Left colon (tissue), 2 donors: ENCODE data around the gene UBL7. TPM values are rescaled to one million over a fixed set of nuclear protein-coding genes. Genes with fewer than 3 reads are reported as not detected.
A peak's percentile ranks its signal among the peaks of the same experiment; 100 is the strongest.
"Not testable (repeated sequence)": the region's sequence is repeated elsewhere in the genome, so short reads cannot be mapped to it uniquely, and the experiment has no call there.

Experiments
- ATAC-seq: fragments of 200-7000 bp; cut with Tn5 transposase; one replicate; pipeline ENCODE4 v1.9.1; 2020; ENCODE audit warnings: mild to moderate bottlenecking, moderate library complexity
- DNase-seq, 2 donors: peaks; one replicate each; pipeline ENCODE4 v3.0.0-alpha.2; 2020
- intact Hi-C, 2 donors: fragments of 100-400 bp; cut with DNase I in 1 of 2; cut with micrococcal nuclease in 1 of 2; formaldehyde crosslinking; loops; one replicate each; pipeline versions ENCODE4 v1.11.2 to v1.14.0; 2022; cut with DNase I, micrococcal nuclease
- long read RNA-seq: library from polyadenylated mRNA; unstranded; transcript quantifications from one replicate; pipeline ENCODE4 v2.0.0, GENCODE V29; 2021
- total RNA-seq, 2 donors: library from RNA; stranded (reverse); fragmentation: NEBNext Ultra II Directional; extraction: Animal tissue kit (Norgen Biotek cat#: 25700); gene quantifications; one replicate each; pipeline ENCODE4 v1.2.1, GENCODE V29; 2021
- donor health status: DM: no; HTN: no; CAD: no.
- donor health status: DM: yes; HTN: yes; CAD: no.

The UBL7 gene, protein sequence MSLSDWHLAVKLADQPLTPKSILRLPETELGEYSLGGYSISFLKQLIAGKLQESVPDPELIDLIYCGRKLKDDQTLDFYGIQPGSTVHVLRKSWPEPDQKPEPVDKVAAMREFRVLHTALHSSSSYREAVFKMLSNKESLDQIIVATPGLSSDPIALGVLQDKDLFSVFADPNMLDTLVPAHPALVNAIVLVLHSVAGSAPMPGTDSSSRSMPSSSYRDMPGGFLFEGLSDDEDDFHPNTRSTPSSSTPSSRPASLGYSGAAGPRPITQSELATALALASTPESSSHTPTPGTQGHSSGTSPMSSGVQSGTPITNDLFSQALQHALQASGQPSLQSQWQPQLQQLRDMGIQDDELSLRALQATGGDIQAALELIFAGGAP
- 10 to 100 TPM; 25.5 to 33.7 TPM for total RNA-seq
- long read RNA-seq, transcript UBL7-202 (11 exons, 1,427 nt): major isoform, 25 of 66 reads
- long read RNA-seq, transcript UBL7-201 (11 exons, 1,360 nt): minor isoform, 19 of 66 reads
- long read RNA-seq, partial matches to known transcripts: 7 of 66 reads
- long read RNA-seq, other reads (novel, unspliced or antisense): 15 of 66 reads

DNA sequence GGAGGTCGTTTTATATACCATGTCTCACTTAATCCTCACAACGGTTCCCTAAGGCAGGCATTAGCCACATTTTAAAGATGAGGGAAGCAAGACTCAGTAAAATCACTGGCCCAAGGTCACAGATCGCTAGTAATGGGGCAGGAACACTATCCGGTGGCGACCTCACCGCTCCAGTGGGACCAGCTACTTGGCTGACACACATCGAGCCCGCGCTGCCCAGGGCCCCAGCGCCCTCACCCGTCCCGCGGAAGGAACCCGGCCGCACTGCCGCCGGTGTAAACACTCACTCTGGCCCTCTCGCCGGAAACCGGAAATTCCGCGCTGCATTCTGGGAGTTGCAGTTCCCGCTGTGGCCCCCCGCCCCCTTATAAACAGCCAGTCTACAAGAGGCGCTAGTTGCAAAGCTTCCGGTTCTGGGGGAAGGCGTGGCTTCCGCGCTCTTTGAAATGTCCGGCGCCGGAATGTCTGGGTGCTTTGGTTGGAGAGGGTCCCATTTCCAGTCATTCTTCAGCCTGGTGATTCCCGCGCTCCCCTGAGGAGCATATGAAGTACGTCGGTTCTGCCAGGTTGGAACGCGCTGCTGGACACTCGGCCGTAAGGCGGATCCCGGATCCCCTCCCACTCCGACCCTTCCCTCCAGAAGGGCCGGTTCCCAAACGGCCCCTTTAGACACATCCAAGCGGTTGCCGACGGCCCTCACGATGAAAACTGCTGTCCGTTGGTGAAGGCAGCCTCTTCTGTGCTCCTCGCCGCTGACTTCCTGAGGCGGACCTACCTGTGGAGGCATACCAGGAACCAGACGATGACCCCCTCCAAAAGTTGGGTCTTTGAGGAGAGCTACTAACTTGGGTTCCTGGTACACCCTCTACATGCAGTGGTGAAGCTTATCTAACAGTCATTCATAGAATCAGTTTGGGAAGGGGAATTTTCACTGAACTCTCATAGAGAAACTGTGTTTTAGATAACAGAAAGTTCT, at the start of gene UBL7:
TSS of gene UBL7 (minus strand) at position 290 of the 976 bp plus-strand sequence. CDS start 2,293 bp downstream, outside the sequence.
- DNase-seq (peak; percentile 98), ATAC-seq (peak; percentile 99)
- intact Hi-C loops: no loop called here

DNA sequence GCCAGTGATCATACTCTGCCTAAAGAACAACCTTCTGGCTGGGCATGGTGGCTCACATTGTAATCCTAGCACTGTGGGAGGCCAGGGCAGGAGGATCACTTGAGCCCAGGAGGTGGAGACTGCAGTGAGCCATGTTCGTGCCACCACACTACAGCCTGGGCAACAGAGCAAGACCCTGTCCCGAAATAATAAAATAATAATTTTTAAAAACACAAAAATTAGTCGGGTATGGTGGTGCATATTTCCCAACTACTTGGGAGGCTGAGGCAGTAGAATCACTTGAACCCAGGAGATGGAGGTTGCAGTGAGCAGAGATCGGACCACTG, 45.5 kb upstream of the UBL7 start:
- no peak for ATAC-seq
- intact Hi-C loops: no loop called here

DNA sequence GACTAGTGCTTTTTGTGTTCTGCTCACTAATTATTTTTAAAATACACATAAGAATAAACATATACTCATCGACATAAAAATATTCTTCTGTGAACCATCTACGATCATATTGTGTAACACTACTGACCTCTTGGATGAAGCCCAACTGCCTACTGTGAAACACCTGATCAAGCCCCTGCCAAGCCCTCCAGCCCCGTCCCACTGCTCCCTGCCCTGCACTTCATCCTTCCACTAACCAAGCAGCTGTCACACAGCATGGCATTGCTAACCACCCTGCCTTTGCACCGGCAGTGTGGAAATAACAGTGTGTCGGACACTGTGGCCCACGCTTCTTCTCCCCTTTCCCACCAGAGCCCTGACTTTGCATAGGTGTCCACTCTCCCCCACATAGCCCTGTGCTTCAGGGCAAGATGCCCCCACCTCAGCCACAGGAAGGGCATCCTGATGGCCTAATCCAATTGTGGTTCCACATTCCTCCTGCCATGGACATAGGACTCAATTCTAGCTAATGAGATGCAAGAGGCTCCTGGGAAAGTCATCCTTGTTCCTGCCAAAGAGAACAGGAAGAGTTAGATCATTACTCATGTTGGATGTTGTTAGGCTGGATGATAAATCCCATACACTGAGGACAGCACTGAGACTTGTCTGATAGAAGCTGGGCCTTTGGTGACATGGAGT, 45.0 kb upstream of the UBL7 start:
- ATAC-seq (no peak), DNase-seq (no peak)
- intact Hi-C loops: no loop called here

More for the DNA sequence above, 45.5 kb upstream of the UBL7 start:
- DNase-seq: no peak

DNA sequence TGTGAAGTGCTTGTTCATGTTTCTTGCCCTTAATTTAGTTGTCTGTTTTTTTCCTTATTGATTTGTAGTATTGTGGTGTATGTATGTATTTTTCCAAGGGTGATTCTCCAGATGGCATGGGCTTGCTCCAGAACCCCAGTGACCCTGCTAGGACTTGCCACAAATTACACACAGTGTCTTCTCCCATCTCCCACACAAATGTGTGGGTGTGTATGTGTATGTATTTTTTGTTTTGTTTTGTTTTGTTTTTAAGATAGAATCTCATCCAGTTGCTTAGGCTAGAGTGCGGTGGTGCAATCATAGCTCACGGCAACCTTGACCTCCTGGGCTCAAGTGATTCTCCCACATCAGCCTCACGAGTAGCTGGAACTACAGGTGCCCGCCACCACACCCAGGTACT, 43.9 kb upstream of the UBL7 start:
- ATAC-seq (no peak), DNase-seq (no peak)
- intact Hi-C loops: no loop called here

DNA sequence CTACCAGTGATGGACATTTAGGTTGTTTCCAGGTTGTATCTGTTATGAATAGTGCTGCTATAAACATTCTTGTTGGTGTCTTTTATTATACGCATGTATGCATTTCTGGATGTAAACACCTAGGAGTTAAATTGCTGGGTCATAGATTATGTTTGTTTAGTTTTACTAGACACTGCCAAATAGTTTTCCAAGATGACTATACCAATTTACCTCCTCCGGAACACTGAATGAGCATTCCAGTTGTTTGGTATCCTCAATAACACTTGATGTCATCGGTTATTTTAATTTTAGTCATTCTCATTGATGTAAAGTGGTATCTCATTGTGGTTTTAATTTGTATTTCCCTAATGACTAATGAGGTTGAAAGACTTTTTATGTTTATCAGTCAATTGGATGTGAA, 43.5 kb upstream of the UBL7 start:
- DNase-seq: no peak
- ATAC-seq: peak; percentile 30
- intact Hi-C loops: no loop called here

DNA sequence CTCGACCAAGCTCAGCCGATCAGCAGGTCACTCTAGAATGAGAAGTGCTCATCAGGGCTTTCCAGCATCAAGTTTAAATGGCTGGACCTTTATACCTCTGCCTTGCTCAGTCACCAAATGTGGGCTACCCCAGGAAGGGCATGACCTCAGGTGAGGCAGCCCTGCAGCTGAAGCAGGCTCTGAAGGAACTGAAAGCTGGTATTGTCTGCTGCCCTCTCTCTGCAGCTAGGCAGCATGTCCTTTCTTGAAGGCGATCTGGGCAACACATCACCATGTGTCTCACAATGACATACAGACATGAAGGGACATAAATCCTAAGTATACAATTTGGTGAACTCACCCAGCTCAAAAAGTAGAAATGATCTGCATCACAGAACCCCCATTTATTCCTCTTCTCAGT, 41.3 kb upstream of the UBL7 start:
- intact Hi-C loops: no loop called here
- no peak for ATAC-seq

DNA sequence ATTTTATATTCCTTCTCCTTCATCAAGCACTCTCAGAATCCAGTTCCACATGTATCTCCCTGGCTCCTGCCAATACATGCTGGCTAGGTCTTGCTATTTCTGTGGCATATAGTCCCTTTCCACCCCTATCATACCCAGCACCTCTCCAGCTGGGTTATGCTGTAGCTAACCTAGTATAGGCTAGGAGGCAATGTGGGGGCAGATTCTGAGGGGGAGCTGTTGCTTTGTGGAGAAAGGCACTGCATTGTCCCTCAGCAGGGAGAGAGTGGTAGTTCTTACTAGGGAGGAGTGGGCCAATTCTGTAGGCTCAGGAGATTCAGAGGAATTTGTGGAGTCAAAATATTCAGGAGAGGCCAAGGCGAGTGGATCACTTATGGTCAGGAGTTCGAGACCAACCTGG, 39.4 kb upstream of the UBL7 start:
- ATAC-seq (no peak), DNase-seq (no peak)
- intact Hi-C loops: no loop called here

More for the DNA sequence above, 41.3 kb upstream of the UBL7 start:
- no peak for DNase-seq

DNA sequence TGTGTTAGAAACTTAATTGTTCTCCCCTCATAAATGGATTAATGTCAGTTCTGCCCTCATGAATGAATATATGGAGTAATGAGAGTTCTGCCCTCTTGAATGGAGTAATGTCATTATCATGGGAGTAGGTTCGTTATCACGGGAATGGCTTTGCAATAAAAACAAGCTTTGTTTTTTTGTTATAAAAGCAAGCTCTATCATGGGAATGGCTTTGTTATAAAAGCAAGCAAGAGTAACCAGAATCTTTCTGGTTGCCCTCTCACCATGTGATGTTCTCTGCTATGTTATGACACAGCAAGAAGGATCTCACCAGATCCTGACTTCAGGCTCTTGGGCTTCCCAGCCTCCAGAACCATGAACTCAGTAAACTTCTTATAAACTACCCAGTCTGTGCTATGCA, 38.4 kb upstream of the UBL7 start:
- intact Hi-C loops: no loop called here
- DNase-seq (no peak), ATAC-seq (no peak)

DNA sequence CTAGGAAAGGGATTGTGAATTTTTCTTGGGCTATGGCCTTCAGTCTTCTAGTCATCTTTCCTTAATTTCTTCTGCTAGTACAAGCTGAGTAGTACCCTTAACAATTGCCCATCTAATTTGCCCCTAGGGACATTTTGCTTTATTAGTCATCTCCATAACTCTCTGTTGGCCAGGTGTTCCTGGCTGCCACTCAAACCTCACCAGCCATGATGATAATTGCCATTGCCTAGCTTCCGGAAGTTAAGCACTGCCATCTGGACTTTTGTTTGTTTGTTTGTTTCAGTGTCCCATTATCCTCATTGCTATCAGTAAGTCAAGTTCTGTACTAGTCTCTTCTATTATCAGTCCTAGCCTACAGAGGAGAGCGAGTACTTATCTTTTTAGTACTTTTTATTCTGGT, 36.6 kb upstream of the UBL7 start:
- intact Hi-C loops: no loop called here
- ATAC-seq: peak; percentile 86
- DNase-seq: peak in 1 of 2 donors; percentile 19

DNA sequence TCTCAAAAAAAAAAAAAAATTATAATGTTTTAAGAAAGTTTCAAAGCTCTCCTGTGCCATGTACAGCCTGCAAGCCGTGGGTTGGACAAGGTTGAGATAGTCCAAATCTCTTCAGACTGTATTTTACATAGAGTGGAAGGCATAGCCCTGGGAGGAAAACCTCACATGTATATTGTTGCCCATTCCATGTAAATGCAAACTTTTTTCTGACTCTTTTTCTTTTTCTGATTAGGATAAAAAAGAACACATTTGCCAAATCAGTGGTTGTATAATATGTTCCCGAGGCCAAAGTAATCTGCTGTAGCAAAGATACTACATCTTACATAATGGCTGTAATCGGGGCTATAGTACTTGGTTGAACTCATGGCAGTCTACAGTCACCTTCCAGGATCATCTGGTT, 35.7 kb upstream of the UBL7 start:
- ATAC-seq: no peak
- intact Hi-C loops: no loop called here
- no peak for DNase-seq

DNA sequence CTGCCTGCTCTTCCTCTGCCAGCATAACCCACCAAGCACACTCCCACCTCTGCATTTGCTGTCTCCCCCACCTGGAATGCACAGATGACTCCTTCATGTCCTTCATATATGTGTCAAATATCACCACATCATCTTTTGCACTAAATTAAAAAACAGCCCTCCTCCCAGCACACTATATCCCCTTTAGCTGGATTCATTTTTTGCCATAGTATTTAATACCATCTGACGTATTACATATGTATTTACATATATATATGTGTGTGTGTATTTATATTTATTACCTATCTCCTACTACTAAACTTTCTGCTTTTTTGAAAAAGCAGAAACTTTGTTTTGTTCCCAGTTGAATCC, 29.4 kb upstream of the UBL7 start:
- ATAC-seq: no peak
- no peak for DNase-seq
- intact Hi-C loops: no loop called here

DNA sequence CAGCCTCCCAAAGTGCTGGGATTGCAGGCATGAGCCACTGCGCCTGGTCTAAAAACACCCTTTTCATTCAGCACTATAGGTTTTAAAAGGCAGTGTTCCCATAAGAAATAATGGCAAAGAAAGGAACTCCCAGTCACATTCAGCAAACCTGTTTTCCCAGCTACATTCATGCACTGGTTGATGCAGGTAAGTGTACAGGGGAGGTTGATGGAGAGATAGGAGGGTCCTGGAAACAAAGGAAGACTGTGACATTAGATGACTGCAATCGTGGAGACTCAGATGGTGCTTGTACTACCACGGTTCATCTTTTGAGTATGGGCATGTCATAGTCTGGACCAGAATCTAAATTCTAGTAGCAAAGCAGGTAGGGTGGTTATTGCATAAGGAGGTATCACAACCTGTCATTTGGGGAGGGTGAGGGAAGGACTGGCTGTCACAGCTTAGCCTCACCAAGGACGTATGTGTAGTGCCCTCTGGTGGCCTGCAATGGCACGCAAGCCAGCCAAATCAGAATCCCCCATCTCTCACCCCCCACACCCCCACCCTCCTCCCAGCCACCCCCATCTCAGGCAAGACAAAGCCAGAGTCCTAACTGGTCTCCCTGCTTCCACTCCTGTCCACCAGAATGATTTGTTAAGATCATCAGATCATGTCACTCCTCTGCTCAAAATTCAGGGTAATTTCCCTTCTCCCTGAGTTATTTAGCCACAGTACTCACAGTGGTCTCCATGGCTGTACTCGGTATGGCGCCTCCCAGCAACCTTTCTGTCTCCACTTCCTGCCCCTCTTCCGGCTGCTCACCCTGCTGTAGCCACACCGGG, 28.8 kb upstream of the UBL7 start:
- intact Hi-C loops: no loop called here
- DNase-seq: peak; percentile 28 to 58
- ATAC-seq: peak; percentile 44

DNA sequence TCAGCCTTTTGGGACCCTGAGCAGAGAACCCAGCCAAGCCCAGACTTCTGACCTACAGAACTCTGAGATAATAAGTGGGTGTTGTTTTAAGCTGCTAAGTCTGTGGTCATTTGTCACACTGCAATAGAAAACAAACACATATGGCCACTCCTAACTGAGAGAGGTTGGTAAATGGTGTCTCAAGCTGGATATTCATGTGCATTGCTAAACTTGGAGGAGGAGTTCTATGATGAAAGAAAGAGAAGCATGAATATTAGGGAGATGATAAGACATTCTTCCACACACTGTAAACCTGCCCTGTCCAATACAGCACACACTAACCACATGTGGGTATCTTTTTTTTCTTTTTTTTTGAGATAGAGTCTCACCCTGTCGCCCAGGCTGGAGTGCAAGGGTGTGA, 27.8 kb upstream of the UBL7 start:
- DNase-seq (no peak), ATAC-seq (no peak)
- intact Hi-C loops: no loop called here

DNA sequence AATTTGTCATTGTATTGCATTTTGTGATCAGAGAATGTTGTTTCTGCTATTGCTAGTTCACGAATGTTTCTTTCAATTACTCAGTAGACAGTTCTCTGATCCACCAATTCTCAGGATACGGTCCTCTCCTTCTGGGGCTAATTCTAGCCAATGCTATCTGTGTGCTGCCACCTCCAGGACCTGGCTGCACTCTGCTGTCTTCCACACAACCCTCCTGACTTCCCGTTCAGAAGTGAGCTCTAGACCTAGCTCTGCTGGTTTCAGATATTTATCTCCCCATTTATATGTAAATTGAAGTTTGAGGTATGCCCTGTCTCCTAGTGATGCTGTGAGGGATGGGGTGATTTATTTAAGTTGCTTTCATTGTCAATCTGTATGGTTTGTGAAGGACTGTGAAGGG, 21.7 kb upstream of the UBL7 start:
- DNase-seq: no peak
- no peak for ATAC-seq
- intact Hi-C loops: no loop called here

DNA sequence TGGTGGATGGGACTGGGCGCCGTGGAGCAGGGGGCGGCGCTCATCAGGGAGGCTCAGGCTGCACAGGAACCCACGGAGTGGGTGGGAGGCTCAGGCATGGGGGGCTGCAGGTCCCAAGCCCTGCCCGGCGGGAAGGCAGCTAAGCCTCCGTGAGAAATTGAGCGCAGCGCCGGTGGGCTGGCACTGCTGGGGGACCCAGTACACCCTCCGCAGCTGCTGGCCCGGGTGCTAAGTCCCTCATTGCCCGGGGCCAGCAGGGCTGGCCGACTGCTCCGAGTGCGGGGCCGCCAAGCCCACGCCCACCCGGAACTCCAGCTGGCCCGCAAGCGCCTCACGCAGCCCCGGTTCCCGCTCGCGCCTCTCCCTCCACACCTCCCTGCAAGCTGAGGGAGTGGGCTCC, 19.4 kb upstream of the UBL7 start:
- DNase-seq, intact Hi-C loops, ATAC-seq: not testable (repeated sequence)

DNA sequence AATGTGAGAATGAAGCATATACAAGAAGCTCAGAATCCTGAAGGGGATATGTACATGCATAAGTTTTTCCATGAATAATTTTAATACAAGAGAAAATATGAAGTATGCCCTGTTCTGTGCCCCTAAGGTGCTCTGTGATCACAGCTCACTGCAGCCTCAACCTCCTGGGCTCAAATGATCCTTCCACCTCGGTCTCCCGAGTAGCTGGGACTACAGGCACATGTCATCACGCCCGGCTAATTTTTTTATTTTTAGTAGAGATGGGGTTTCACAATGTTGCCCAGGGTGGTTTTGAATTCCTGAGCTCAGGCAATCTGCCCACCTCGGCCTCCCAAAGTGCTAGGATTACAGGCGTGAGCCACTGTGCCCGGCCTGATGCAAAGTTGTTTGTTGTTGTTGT, 10.7 kb upstream of the UBL7 start:
- ATAC-seq, DNase-seq, intact Hi-C loops: not testable (repeated sequence)

DNA sequence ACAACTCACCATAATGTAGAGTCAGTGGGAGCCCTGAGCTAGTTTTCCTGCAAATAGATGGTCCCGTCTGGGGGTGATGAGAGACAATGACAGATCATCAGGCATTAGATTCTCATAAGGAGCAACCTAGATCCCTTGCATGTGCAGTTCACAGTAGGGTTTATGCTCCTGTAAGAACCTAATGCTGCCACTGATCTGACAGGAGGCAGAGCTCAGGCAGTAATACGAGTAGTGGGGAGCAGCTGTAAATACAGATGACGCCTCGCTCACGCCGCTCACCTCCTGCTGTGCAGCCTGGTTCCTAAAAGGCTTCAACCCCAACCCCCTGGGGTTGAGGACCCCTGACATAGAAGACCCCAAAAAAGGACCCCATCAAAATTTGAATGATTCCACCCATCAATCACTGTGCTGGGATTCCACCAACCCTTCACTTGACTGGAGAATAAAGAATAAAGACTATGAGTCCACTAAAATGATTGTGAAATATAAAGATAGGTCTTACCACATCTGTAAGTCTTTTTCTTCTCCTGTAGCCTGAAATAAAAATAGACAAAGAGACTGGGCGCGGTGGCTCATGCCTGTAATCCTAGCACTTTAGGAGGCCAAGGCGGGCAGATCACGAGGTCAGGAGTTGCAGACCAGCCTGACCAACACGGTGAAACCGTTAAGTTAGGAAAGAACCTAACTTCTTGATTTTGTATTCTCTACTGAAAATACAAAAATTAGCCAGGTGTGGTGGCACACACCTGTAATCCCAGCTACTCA, 9.9 kb upstream of the UBL7 start:
- DNase-seq (no peak), ATAC-seq (no peak)
- intact Hi-C loops: no loop called here
